ENCODE results near the gene DCTN5.

Gene DCTN5

DNA sequence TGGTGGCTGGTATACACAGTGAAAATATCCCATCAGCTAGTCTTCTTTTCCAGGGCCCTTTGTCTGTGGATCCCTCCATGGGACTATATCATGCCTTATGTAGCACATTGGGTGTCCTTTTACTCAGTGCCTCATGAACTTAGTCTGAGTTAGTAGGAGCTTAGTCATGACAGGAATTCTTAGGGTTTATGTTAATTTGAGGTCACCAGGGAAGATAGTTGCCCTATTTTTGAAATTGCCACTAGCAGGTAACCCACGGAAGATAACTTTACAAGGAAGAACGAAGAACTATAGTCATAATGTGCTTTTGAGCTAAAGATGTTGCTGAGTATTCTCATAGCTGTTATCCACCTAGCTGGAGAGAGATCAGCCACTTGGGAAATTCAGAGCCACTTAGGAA lies 22.7 kb downstream of the DCTN5 start:
- DNase-seq (ENCODE audit: low read depth) = no peak

- no peak for DNase-seq (ENCODE audit: low read depth)
These were observed 25.5 kb downstream of the DCTN5 start for GRCh38 chr16:23666571-23667354.

- no peak for DNase-seq (ENCODE audit: low read depth)
These were observed 26.0 kb downstream of the DCTN5 start for GRCh38 chr16:23667355-23667659.

DNA sequence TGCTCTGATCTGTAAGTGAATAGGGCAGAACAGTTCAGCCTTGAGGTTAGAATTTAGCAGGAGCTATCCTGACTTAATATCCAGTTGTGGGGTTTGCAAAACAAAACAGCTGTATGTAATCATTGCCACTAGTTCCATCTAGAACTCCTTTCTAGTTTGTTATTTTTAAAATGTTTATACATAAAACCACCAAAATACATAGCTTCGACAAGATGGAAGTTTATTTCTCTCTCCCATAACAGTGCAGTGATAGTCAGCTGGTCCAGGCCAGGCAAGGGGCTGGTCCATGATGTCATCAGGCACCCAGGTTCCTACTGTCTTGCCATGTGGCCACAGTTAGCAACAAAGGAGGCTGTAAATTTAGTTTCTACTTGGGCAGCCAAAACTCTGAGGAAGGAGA lies 27.0 kb downstream of the DCTN5 start:
- DNase-seq (ENCODE audit: low read depth) = no peak

- DNase-seq (ENCODE audit: low read depth) = no peak
These were observed 27.6 kb downstream of the DCTN5 start for GRCh38 chr16:23668873-23669272.

- DNase-seq (ENCODE audit: low read depth) = no peak
These were observed 29.0 kb downstream of the DCTN5 start for GRCh38 chr16:23670137-23670776.

DNA sequence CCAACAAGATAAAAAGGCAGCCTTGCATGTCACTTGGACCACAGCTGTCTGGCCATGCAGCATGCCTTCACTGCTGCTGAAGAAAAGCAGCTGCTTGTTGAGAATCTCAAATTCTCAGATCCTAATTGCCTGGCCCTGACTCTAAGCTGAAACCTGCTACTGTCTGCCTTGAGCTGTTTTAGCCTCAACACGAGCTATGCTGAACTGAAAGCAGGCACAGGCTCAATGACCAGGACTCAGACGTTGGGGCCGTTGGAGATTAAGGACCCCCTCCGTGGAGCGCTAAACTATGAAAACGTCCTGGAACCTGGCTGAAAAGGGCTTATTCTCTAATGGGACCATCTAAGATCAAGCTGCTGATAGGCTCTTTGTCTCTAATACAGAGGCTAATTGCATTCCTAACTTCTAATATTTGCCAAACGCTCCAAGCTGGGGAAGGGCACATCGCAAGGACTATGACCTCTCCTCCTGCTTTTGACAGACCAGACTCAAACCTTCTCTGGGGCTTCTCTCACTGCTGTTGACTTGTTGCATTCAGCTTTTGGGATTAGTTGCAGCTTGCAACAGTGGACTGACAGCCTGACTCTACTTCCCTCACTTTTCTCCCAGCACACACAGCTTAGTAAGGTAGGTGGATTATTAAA lies 32.8 kb downstream of the DCTN5 start:
- no peak for DNase-seq (ENCODE audit: low read depth)

DNA sequence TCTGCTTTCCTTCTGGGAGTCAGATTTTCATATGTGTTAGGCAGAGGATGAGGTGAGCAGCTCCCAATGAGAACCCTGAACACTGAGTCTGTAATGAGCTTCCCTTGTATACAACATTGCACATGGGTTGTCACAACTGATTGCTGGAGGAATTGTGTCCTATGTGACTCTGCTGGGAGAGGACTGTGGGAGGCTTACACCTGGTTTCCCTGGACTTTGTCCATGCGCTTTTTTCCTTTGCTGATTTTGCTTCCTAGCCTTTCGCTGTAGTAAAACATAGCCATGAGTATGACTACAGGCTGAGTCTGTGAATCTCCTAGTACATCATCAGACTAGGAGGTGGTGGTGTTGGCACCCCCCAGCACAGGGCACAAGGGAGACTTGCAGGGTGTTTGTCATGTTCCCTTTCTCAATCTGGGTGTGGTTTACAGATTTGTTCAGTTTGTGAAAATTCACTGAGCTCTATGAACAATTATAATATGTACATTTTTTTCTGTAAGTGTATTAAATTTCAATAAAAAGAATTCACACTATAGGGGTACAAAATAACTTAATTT lies 35.7 kb downstream of the DCTN5 start:
- no peak for DNase-seq (ENCODE audit: low read depth)

GRCh38 chr16:23678430-23679273 lies 37.4 kb downstream of the DCTN5 start, which contains the start of gene PLK1:
Gene PLK1 (plus strand): TSS chr16:23678889. CDS start chr16:23678933, 44 bp downstream.
- peak; percentile 43 for DNase-seq (ENCODE audit: low read depth)

- no peak for DNase-seq (ENCODE audit: low read depth)
These were observed 38.2 kb downstream of the DCTN5 start for GRCh38 chr16:23679274-23679985.

DNA sequence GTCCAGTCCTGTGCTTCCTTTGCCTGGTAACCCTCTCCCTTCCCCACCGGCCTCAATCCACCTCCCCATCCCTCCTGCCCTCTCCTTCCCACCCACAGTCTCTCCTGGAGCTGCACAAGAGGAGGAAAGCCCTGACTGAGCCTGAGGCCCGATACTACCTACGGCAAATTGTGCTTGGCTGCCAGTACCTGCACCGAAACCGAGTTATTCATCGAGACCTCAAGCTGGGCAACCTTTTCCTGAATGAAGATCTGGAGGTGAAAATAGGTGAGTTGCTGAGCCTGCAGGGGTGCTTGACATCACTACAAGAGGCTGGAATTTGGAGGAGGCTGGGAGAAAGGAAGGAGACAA lies 38.7 kb downstream of the DCTN5 start:
- no peak for DNase-seq (ENCODE audit: low read depth)

DNA sequence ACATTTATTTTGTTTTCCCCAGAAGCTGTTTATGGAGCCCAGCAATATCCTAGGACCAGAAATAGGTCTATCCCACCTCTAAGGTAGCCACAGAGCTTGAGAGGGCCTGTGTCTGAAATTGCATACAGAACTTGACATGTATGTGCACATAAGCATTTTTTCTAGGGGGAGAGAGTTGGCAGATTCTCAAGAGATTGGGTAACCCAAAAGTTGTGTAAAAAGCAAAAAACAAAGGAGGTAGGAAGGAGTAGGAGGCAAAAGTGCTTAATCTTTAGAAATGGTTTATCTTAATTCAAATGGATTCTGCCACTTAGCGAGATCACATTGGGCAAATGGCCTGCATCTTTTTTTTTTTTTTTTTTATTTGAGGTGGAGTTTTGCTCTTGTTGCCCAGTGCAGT lies 40.9 kb downstream of the DCTN5 start:
- no peak for DNase-seq (ENCODE audit: low read depth)

- no peak for DNase-seq (ENCODE audit: low read depth)
These were observed 42.2 kb downstream of the DCTN5 start for GRCh38 chr16:23683487-23683886.

GRCh38 chr16:23687034-23687808 lies 46.0 kb downstream of the DCTN5 start:
- no peak for DNase-seq (ENCODE audit: low read depth)

DNA sequence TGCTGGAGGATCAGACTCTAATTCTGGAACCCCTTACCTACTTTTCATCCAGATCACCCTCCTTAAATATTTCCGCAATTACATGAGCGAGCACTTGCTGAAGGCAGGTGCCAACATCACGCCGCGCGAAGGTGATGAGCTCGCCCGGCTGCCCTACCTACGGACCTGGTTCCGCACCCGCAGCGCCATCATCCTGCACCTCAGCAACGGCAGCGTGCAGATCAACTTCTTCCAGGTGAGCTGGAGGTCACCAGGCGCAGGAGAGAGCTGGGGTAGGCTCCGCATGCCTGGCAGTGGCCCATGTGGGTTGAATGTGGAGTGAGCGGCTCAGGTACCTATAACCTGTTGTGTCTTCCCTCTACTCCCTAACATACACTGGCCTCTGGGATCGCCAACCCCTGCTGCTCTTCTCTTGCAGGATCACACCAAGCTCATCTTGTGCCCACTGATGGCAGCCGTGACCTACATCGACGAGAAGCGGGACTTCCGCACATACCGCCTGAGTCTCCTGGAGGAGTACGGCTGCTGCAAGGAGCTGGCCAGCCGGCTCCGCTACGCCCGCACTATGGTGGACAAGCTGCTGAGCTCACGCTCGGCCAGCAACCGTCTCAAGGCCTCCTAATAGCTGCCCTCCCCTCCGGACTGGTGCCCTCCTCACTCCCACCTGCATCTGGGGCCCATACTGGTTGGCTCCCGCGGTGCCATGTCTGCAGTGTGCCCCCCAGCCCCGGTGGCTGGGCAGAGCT lies 48.3 kb downstream of the DCTN5 start:
- DNase-seq (ENCODE audit: low read depth) = no peak

- DNase-seq (ENCODE audit: low read depth) = no peak
These were observed 49.7 kb downstream of the DCTN5 start for GRCh38 chr16:23690771-23691482.

DNA sequence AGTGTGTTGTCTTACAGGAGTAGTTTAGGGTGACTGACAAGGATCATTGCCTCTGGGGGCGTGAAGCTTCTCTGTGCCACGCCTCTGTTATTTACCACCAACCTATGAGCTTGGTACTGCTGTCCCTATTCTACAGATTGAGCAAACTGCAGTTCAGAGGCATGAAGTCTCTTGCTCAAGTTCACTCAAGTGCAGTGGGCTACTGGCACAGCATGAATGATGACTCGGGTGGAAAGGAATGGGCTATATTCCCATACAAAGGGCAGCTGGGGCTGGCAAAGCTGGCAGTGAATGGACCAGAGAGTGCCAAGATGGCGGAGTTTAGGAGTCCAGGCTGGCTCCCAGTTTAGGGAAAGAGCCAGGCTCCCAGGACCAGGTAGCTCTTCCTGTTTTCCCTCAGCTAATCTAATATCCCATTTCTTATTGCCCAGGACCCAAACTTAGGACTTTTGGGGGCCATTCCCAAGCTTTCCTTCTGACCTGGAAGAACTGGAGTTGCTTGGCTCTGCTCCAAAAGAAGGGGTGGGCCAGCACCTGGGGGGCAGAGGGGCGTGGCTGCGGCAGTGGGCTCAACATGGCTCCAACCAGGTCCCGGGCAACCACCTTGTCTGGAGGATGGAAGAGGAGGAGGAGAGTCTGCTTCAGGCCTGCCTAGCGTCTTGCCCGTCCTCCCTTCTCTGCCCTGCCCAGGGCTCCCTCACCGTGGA lies 50.4 kb downstream of the DCTN5 start:
- no peak for DNase-seq (ENCODE audit: low read depth)

- no peak for DNase-seq (ENCODE audit: low read depth)
These were observed 51.0 kb downstream of the DCTN5 start for GRCh38 chr16:23692190-23692837.
